ENCODE results near the gene LUZP1.

DNA sequence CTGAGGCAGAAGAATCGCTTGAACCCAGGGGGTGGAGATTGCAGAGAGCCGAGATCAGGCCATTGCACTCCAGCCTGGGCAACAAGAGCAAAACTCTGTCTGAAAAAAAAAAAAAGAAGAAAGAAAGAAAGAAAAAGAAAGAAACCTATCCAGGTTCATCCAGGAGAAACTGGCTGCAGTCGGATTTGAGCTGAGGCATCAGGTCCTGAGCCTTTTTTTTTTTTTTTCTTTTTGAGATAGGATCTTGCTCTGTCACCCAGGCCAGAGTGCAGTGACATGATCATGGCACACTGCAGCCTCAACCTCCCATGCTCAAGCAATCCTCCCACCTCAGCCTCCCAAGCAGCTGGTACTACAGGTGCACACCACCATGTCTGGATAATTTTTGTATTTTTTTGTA is 22.5 kb upstream of the LUZP1 start:
- TF ChIP-seq, protein P1, sequence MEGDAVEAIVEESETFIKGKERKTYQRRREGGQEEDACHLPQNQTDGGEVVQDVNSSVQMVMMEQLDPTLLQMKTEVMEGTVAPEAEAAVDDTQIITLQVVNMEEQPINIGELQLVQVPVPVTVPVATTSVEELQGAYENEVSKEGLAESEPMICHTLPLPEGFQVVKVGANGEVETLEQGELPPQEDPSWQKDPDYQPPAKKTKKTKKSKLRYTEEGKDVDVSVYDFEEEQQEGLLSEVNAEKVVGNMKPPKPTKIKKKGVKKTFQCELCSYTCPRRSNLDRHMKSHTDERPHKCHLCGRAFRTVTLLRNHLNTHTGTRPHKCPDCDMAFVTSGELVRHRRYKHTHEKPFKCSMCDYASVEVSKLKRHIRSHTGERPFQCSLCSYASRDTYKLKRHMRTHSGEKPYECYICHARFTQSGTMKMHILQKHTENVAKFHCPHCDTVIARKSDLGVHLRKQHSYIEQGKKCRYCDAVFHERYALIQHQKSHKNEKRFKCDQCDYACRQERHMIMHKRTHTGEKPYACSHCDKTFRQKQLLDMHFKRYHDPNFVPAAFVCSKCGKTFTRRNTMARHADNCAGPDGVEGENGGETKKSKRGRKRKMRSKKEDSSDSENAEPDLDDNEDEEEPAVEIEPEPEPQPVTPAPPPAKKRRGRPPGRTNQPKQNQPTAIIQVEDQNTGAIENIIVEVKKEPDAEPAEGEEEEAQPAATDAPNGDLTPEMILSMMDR (IDR thresholded peaks at IDR 0.05) = no peak
- TF ChIP-seq POLR2A (IDR thresholded peaks at IDR 0.05) = no peak
